K562 (cell line): ENCODE measurements around the gene B4GALT5. TPM values are rescaled to one million over a fixed set of nuclear protein-coding genes. Genes with fewer than 3 reads are reported as not detected.

Experiments used
- ARNT ChIP-seq, 2 experiments: fragments of 450-650 bp; IDR thresholded peaks; 2 replicates each; pipeline ENCODE4 v1.6.1; 2016; ENCODE audit warnings: mild to moderate bottlenecking in 1 of 2
- BRF1 ChIP-seq: IDR thresholded peaks from 3 replicates; pipeline ENCODE4 v1.6.1; 2011; ENCODE audit warnings: borderline replicate concordance, mild to moderate bottlenecking; ENCODE audit not compliant: insufficient read length; ENCODE audit errors: extremely low read depth
- CCNT2 ChIP-seq: IDR thresholded peaks from 2 replicates; pipeline ENCODE4 v1.6.1; 2011; ENCODE audit warnings: borderline replicate concordance, low read depth, mild to moderate bottlenecking, moderate library complexity, mixed read lengths, low read length; ENCODE audit not compliant: insufficient read length; ENCODE audit errors: extremely low read depth
- CHCHD3 ChIP-seq: fragments of 250-450 bp; sonication (Bioruptor Pico); IDR thresholded peaks from 2 replicates; pipeline ENCODE4 v2.1.2; 2022; ENCODE audit warnings: mild to moderate bottlenecking
- DNMT1 ChIP-seq: fragments of 450-650 bp; IDR thresholded peaks from 2 replicates; pipeline ENCODE4 v1.6.1; 2016; ENCODE audit warnings: antibody characterized with exemption, mild to moderate bottlenecking
- ELF1 ChIP-seq: fragments of 200-800 bp; sonication (Bioruptor generic); IDR thresholded peaks from 2 replicates; pipeline ENCODE4 v1.6.1; 2016; ENCODE audit warnings: missing genetic modification characterization, missing compliant biosample characterization
- GTF2A2 ChIP-seq: IDR thresholded peaks from 2 replicates; pipeline ENCODE4 v1.6.1; 2016; ENCODE audit warnings: mild to moderate bottlenecking, missing genetic modification characterization, missing compliant biosample characterization
- HDAC8 ChIP-seq: fragments of 450-650 bp; IDR thresholded peaks from 2 replicates; pipeline ENCODE4 v1.6.1; 2016; ENCODE audit warnings: mild to moderate bottlenecking, missing genetic modification characterization, moderate library complexity, missing compliant biosample characterization
- HINFP ChIP-seq: fragments of 450-650 bp; conservative IDR thresholded peaks from 2 replicates; pipeline ENCODE4 v1.6.1; 2016; ENCODE audit warnings: missing genetic modification characterization, low read depth, mild to moderate bottlenecking, control low read depth, missing compliant biosample characterization
- HMG20A ChIP-seq: fragments of 450-650 bp; formaldehyde crosslinking; conservative IDR thresholded peaks from 2 replicates; pipeline ENCODE4 v1.4.0; 2020; ENCODE audit warnings: mild to moderate bottlenecking, mixed read lengths
- LEF1 ChIP-seq: fragments of 450-650 bp; IDR thresholded peaks from 2 replicates; pipeline ENCODE4 v1.6.1; 2016; ENCODE audit warnings: mild to moderate bottlenecking
- NFE2 ChIP-seq: IDR thresholded peaks from 2 replicates; pipeline ENCODE4 v1.6.1; 2014; ENCODE audit warnings: antibody characterized with exemption, low read depth
- NR0B1 ChIP-seq: fragments of 450-650 bp; IDR thresholded peaks from one replicate; pipeline ENCODE4 v1.6.1; 2018; ENCODE audit warnings: mild to moderate bottlenecking, moderate library complexity; ENCODE audit not compliant: partially characterized antibody
- PHF20 ChIP-seq: fragments of 450-650 bp; IDR thresholded peaks from 2 replicates; pipeline ENCODE4 v1.6.1; 2018; ENCODE audit not compliant: partially characterized antibody
- RNF219 ChIP-seq: fragments of 250-450 bp; sonication (Bioruptor Pico); IDR thresholded peaks from 2 replicates; pipeline ENCODE4 v1.5.0; 2022; ENCODE audit warnings: mild to moderate bottlenecking
- SIN3B ChIP-seq: fragments of 450-650 bp; IDR thresholded peaks from 2 replicates; pipeline ENCODE4 v1.6.1; 2017; ENCODE audit warnings: low read depth, mild to moderate bottlenecking, moderate library complexity
- SMARCA5 ChIP-seq: fragments of 450-650 bp; IDR thresholded peaks from 2 replicates; pipeline ENCODE4 v1.6.1; 2016
- TFAP4 ChIP-seq: sonication (generic); formaldehyde crosslinking; IDR thresholded peaks from 2 replicates; pipeline ENCODE4 v1.8.0; 2022; ENCODE audit warnings: missing genetic modification reagents, mild to moderate bottlenecking, moderate library complexity, borderline replicate concordance
- XRCC4 ChIP-seq: IDR thresholded peaks from one replicate; pipeline ENCODE4 v1.6.1; 2011; ENCODE audit not compliant: insufficient read depth, insufficient read length; ENCODE audit errors: extremely low read depth
- ZNF24 ChIP-seq: fragments of 450-650 bp; IDR thresholded peaks from 2 replicates; pipeline ENCODE4 v1.6.1; 2016
- ZNF253 ChIP-seq: fragments of 250-450 bp; sonication (Bioruptor Pico); conservative IDR thresholded peaks from 2 replicates; pipeline ENCODE4 v1.6.1; 2021; ENCODE audit warnings: mild to moderate bottlenecking
- ZNF282 ChIP-seq: sonication (generic); formaldehyde crosslinking; IDR thresholded peaks from 2 replicates; pipeline ENCODE4 v1.8.1; 2023; ENCODE audit warnings: missing genetic modification reagents
- ZNF408 ChIP-seq: fragments of 250-450 bp; sonication (Bioruptor Pico); IDR thresholded peaks from 2 replicates; pipeline ENCODE4 v1.4.0; 2020; ENCODE audit warnings: low read depth, mild to moderate bottlenecking, moderate library complexity
- ZNF445 ChIP-seq: fragments of 250-450 bp; sonication (Bioruptor Pico); IDR thresholded peaks from 2 replicates; pipeline ENCODE4 v1.4.0; 2020; ENCODE audit warnings: low read depth, mild to moderate bottlenecking, moderate library complexity
- polyA plus RNA-seq, 8 experiments: library from polyadenylated mRNA; depleted of rRNA in 4 of 8; stranded (reverse) in 5 of 8; unstranded in 3 of 8; fragments of >200 nt; fragmentation: Nextera tagmentation in 2 of 8; fragmentation: Illumina TruSeq in 1 of 8; extraction: Ambion mirVana in 2 of 8; extraction: Trizol in 1 of 8; gene quantifications; 2 replicates each; pipeline versions ENCODE4 v1.2.1 to v1.2.3, GENCODE V29; 2011 to 2014; ENCODE audit warnings: inconsistent platforms in 1 of 8, missing spikeins in 1 of 8
- total RNA-seq, 7 experiments: library from RNA; depleted of rRNA in 6 of 7; stranded (reverse); fragments of >200 nt in 6 of 7; fragmentation: Illumina TruSeq in 2 of 7; extraction: Trizol in 2 of 7; gene quantifications; 2 replicates each; pipeline versions ENCODE4 v1.2.1 to v1.2.3, GENCODE V29; 2011 to 2021; ENCODE audit warnings: low replicate concordance in 1 of 7

B4GALT5 gene
- total and polyA plus RNA-seq, 9 of the 15 experiments (the other 6 are each of a cell fraction or from before 2014, with no cell fraction given) = 8.5 to 32.6 (median 23.4) TPM

- TF ChIP-seq RNF219 (CRISPR knock-in tag) (no peak), DNMT1 (no peak), LEF1 (no peak), XRCC4 (no peak), ELF1 (tag) (no peak), ZNF253 (CRISPR knock-in tag) (no peak), NR0B1 (no peak), SMARCA5 (peak; percentile 39; the same call in 1 of the 2 replicates), TFAP4 (CRISPR knock-in tag) (peak; percentile 79; the same call in 1 of the 2 replicates), NFE2 (peak; percentile 21), HMG20A (no peak), SIN3B (peak; percentile 56), BRF1 (no peak), HINFP (tag) (no peak), CCNT2 (peak; percentile 60), PHF20 (no peak), ZNF445 (CRISPR knock-in tag) (no peak), ZNF24 (peak; percentile 54; the same call in 1 of the 2 replicates), ZNF408 (CRISPR knock-in tag) (no peak), GTF2A2 (tag) (no peak), HDAC8 (no peak), CHCHD3 (CRISPR knock-in tag) (no peak), ARNT (IDR thresholded peaks at IDR 0.05) (no peak), ZNF282 (CRISPR knock-in tag) (no peak)
Measured at GRCh38 chr20:49610691-49611538, 102.8 kb downstream of the B4GALT5 start (continued).
